Liver (tissue), 9 donors: ENCODE data around the gene VWA5B1. TPM values are rescaled to one million over a fixed set of nuclear protein-coding genes. Genes with fewer than 3 reads are reported as not detected.

Experiments
- DNase-seq: peaks from one replicate; pipeline ENCODE4 v3.0.0-alpha.2; 2017; ENCODE audit warnings: low spot score
- H3K27ac ChIP-seq, 2 donors: one replicate each; pipeline ENCODE4 v1.7.0; 2013; ENCODE audit warnings: inconsistent platforms in 2 of 2, low read length in 2 of 2, control low read depth in 1 of 2, low read depth in 1 of 2, mild to moderate bottlenecking in 1 of 2
- H3K27me3 ChIP-seq, 4 donors: one replicate each; pipeline versions ENCODE4 v1.6.1 to v1.7.0; 2013; ENCODE audit warnings: low read length in 3 of 4, inconsistent platforms in 1 of 4, mild to moderate bottlenecking in 1 of 4, moderate library complexity in 1 of 4; ENCODE audit not compliant: control insufficient read depth in 4 of 4, insufficient read depth in 4 of 4
- H3K36me3 ChIP-seq, 4 donors: one replicate each; pipeline versions ENCODE4 v1.6.1 to v1.7.0; 2013; ENCODE audit warnings: low read length in 3 of 4, mild to moderate bottlenecking in 3 of 4, low read depth in 1 of 4, moderate library complexity in 1 of 4; ENCODE audit not compliant: control insufficient read depth in 4 of 4, insufficient read depth in 3 of 4
- H3K4me1 ChIP-seq, 4 donors: one replicate each; pipeline versions ENCODE4 v1.6.1 to v1.7.0; 2013; ENCODE audit warnings: low read length in 3 of 4, mild to moderate bottlenecking in 3 of 4, moderate library complexity in 1 of 4; ENCODE audit not compliant: control insufficient read depth in 4 of 4, insufficient read depth in 4 of 4
- H3K4me3 ChIP-seq, 3 donors: one replicate each; pipeline versions ENCODE4 v1.6.1 to v1.7.0; 2013; ENCODE audit warnings: low read length in 3 of 3, control low read depth in 1 of 3, low read depth in 1 of 3, mild to moderate bottlenecking in 1 of 3
- H3K9ac ChIP-seq, 2 donors: one replicate each; pipeline ENCODE4 v1.7.0; 2013; ENCODE audit warnings: low read length in 2 of 2, mild to moderate bottlenecking in 2 of 2, moderate library complexity in 2 of 2, control low read depth in 1 of 2, low read depth in 1 of 2
- H3K9me3 ChIP-seq, 4 donors: one replicate each; pipeline versions ENCODE4 v1.6.1 to v1.7.0; 2013; ENCODE audit warnings: low read length in 3 of 4; ENCODE audit not compliant: control insufficient read depth in 4 of 4
- EGR1 ChIP-seq, 2 donors: IDR thresholded peaks; 2 replicates each; pipeline ENCODE4 v1.6.1; 2016 to 2018; ENCODE audit warnings: antibody characterized with exemption in 2 of 2, low read depth in 2 of 2
- FOXA1 ChIP-seq: IDR thresholded peaks from 2 replicates; pipeline ENCODE4 v1.6.1; 2016; ENCODE audit warnings: antibody characterized with exemption
- FOXA2 ChIP-seq: IDR thresholded peaks from 2 replicates; pipeline ENCODE4 v1.6.1; 2016; ENCODE audit warnings: antibody characterized with exemption
- GABPA ChIP-seq, 2 donors: IDR thresholded peaks in 1 of 2; conservative IDR thresholded peaks in 1 of 2; 2 replicates each; pipeline ENCODE4 v1.6.1; 2016; ENCODE audit warnings: antibody characterized with exemption in 2 of 2, mild to moderate bottlenecking in 1 of 2, moderate library complexity in 1 of 2
- HNF4A ChIP-seq, 2 donors: conservative IDR thresholded peaks; 2 replicates each; pipeline ENCODE4 v1.6.1; 2016; ENCODE audit warnings: antibody characterized with exemption in 2 of 2, mild to moderate bottlenecking in 2 of 2
- HNF4G ChIP-seq: IDR thresholded peaks from 2 replicates; pipeline ENCODE4 v1.6.1; 2016; ENCODE audit warnings: antibody characterized with exemption
- JUND ChIP-seq, 2 donors: IDR thresholded peaks; 2 replicates each; pipeline ENCODE4 v1.6.1; 2016; ENCODE audit warnings: antibody characterized with exemption in 2 of 2
- NR2F2 ChIP-seq: IDR thresholded peaks from 2 replicates; pipeline ENCODE4 v1.6.1; 2016; ENCODE audit warnings: antibody characterized with exemption
- RAD21 ChIP-seq, 2 donors: IDR thresholded peaks; 2 replicates each; pipeline ENCODE4 v1.6.1; 2016; ENCODE audit warnings: antibody characterized with exemption in 2 of 2, mild to moderate bottlenecking in 2 of 2
- RXRA ChIP-seq, 2 donors: IDR thresholded peaks; 2 replicates each; pipeline ENCODE4 v1.6.1; 2017 to 2018; ENCODE audit warnings: antibody characterized with exemption in 2 of 2, mild to moderate bottlenecking in 1 of 2
- SP1 ChIP-seq: IDR thresholded peaks from 2 replicates; pipeline ENCODE4 v1.6.1; 2018; ENCODE audit warnings: antibody characterized with exemption, mild to moderate bottlenecking
- TAF1 ChIP-seq: conservative IDR thresholded peaks from 2 replicates; pipeline ENCODE4 v1.6.1; 2016; ENCODE audit warnings: antibody characterized with exemption, mild to moderate bottlenecking
- YY1 ChIP-seq: IDR thresholded peaks from 2 replicates; pipeline ENCODE4 v1.6.1; 2016; ENCODE audit warnings: antibody characterized with exemption, mild to moderate bottlenecking
- WGBS: extraction: QIAGEN DNeasy Blood & Tissue Kit; methylation state at CpG from one replicate; pipeline ENCODE4 v1.1.7; 2013; 5-methylcytosine and 5-hydroxymethylcytosine counted together
- polyA plus RNA-seq, 2 donors: library from polyadenylated mRNA; stranded (reverse) in 1 of 2; unstranded in 1 of 2; fragments of 200-250 nt in 1 of 2; fragments of >200 nt in 1 of 2; fragmentation: Nextera tagmentation in 1 of 2; extraction: Ambion mirVana in 1 of 2; gene quantifications; one replicate each; pipeline versions ENCODE4 v1.2.1 to v1.2.3, GENCODE V29; 2013 to 2015
- total RNA-seq, 2 donors: library from RNA; depleted of rRNA; stranded (reverse); fragments of >200 nt; gene quantifications; one replicate each; pipeline ENCODE4 v1.2.3, GENCODE V29; 2014
- TF ChIP-seq, protein P1 (sequence below): IDR thresholded peaks from 2 replicates; pipeline ENCODE4 v1.6.1; 2016; ENCODE audit warnings: antibody characterized with exemption, mild to moderate bottlenecking
- TF ChIP-seq, protein P2 (sequence below): IDR thresholded peaks from 2 replicates; pipeline ENCODE4 v1.6.1; 2016; ENCODE audit warnings: antibody characterized with exemption
- TF ChIP-seq, protein P3 (sequence below): IDR thresholded peaks from 2 replicates; pipeline ENCODE4 v1.6.1; 2016; ENCODE audit warnings: antibody characterized with exemption
- TF ChIP-seq, protein P4 (sequence below): IDR thresholded peaks from 2 replicates; pipeline ENCODE4 v1.6.1; 2016; ENCODE audit warnings: antibody characterized with exemption
- TF ChIP-seq, protein P5 (sequence below): fragments of 150-350 bp; IDR thresholded peaks from 2 replicates; pipeline ENCODE4 v1.5.1; 2017; ENCODE audit warnings: improper control_type of control experiment, low read depth, low read length; ENCODE audit not compliant: missing input control
- donor health status: healthy.
- donor health status: healthy.
- donor health status: healthy.
- donor health status: healthy.
- donor health status: healthy.

VWA5B1 gene
- total and polyA plus RNA-seq, 4 donors: not detected

DNA sequence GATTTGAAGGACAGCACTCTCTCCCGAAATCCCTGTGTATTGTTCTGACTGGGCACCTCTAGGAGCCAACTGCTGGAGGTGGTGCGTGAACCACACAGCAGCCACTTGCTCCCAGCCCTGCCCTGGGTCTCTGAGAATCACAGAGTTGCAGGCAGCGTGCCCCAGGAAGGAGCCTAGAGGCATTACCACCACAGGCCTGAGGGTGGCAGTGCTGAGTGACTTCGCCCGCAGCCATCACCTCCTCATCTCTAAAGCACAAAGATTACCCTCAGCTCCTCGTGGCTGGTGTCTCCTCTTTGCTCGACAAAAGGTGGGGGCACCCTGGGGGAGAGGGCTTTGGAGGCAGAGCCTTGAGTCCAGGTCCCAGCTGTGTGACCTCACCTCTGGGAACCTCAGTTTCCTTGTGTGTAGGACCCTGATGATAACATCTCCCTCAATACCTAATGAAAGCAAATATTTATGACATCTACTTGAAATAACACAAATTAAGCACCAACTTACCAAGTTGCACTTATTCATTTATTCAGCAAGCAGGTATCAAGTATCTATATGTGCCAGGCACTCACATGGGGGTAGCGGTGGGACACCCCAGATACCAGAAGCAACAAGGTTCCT lies 86.3 kb downstream of the VWA5B1 start:
- 19% methylated on average over 8 of the region's 8 CpGs for WGBS

DNA sequence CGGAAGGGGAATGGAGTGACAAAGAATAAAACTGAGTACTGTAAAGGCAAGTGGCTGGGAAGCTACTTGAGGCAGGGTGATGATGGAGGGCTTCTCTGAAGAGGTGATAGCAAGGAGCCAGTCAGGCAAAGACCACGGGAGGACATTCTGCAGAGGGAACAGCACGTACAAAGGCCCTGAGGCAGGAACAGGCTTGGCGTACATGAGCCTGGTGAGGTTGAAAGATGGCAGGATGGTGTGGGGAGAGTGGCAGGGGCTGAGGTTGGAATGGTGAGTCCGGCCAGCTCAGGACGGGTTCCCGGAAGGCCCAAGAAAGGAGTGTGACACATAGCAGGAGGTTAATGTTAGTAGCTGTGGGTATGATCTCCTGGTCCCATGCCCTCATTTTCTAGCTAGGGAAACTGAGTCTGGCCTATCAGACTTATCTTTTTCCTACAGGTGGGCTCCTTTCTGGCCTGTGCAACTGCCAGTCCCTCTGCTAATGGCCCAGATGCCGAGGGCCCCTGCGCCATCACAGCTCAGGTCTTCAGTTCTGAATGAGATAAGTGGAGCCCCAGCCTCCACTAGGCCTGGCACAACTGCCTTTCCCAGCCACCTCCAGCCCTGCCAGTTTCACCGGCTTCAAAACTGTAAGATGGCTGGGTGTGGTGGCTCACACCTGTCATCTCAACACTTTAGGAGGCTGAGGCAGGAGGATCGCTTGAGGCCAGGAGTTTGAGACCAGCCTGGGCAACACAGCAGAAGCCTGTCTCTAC lies 87.0 kb downstream of the VWA5B1 start:
- no peak overlapping the region for H3K9ac ChIP-seq
- 92% methylated on average over 11 of the region's 11 CpGs for WGBS
- DNase-seq: no peak
- no peaks in the 10 kb centered on the region for H3K9me3 ChIP-seq
- no peak overlapping the region for H3K27ac ChIP-seq
- no peak for TF ChIP-seq RAD21 (IDR thresholded peaks at IDR 0.05)
- no peak for TF ChIP-seq SP1
- no peak for TF ChIP-seq HNF4G
- TF ChIP-seq YY1: no peak
- TF ChIP-seq FOXA1: no peak
- TF ChIP-seq, protein P1, sequence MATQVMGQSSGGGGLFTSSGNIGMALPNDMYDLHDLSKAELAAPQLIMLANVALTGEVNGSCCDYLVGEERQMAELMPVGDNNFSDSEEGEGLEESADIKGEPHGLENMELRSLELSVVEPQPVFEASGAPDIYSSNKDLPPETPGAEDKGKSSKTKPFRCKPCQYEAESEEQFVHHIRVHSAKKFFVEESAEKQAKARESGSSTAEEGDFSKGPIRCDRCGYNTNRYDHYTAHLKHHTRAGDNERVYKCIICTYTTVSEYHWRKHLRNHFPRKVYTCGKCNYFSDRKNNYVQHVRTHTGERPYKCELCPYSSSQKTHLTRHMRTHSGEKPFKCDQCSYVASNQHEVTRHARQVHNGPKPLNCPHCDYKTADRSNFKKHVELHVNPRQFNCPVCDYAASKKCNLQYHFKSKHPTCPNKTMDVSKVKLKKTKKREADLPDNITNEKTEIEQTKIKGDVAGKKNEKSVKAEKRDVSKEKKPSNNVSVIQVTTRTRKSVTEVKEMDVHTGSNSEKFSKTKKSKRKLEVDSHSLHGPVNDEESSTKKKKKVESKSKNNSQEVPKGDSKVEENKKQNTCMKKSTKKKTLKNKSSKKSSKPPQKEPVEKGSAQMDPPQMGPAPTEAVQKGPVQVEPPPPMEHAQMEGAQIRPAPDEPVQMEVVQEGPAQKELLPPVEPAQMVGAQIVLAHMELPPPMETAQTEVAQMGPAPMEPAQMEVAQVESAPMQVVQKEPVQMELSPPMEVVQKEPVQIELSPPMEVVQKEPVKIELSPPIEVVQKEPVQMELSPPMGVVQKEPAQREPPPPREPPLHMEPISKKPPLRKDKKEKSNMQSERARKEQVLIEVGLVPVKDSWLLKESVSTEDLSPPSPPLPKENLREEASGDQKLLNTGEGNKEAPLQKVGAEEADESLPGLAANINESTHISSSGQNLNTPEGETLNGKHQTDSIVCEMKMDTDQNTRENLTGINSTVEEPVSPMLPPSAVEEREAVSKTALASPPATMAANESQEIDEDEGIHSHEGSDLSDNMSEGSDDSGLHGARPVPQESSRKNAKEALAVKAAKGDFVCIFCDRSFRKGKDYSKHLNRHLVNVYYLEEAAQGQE: no peak
- no peak for TF ChIP-seq FOXA2
- TF ChIP-seq GABPA (IDR thresholded peaks at IDR 0.05 in 1 of 2, conservative IDR thresholded peaks at IDR 0.05 in 1 of 2): no peak
- no peak for TF ChIP-seq TAF1
- TF ChIP-seq, protein P2, sequence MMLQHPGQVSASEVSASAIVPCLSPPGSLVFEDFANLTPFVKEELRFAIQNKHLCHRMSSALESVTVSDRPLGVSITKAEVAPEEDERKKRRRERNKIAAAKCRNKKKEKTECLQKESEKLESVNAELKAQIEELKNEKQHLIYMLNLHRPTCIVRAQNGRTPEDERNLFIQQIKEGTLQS: no peak
- TF ChIP-seq NR2F2: no peak
- TF ChIP-seq, protein P3, sequence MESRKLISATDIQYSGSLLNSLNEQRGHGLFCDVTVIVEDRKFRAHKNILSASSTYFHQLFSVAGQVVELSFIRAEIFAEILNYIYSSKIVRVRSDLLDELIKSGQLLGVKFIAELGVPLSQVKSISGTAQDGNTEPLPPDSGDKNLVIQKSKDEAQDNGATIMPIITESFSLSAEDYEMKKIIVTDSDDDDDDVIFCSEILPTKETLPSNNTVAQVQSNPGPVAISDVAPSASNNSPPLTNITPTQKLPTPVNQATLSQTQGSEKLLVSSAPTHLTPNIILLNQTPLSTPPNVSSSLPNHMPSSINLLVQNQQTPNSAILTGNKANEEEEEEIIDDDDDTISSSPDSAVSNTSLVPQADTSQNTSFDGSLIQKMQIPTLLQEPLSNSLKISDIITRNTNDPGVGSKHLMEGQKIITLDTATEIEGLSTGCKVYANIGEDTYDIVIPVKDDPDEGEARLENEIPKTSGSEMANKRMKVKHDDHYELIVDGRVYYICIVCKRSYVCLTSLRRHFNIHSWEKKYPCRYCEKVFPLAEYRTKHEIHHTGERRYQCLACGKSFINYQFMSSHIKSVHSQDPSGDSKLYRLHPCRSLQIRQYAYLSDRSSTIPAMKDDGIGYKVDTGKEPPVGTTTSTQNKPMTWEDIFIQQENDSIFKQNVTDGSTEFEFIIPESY: no peak
- TF ChIP-seq, protein P4, sequence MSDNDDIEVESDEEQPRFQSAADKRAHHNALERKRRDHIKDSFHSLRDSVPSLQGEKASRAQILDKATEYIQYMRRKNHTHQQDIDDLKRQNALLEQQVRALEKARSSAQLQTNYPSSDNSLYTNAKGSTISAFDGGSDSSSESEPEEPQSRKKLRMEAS: no peak
- TF ChIP-seq, protein P5, sequence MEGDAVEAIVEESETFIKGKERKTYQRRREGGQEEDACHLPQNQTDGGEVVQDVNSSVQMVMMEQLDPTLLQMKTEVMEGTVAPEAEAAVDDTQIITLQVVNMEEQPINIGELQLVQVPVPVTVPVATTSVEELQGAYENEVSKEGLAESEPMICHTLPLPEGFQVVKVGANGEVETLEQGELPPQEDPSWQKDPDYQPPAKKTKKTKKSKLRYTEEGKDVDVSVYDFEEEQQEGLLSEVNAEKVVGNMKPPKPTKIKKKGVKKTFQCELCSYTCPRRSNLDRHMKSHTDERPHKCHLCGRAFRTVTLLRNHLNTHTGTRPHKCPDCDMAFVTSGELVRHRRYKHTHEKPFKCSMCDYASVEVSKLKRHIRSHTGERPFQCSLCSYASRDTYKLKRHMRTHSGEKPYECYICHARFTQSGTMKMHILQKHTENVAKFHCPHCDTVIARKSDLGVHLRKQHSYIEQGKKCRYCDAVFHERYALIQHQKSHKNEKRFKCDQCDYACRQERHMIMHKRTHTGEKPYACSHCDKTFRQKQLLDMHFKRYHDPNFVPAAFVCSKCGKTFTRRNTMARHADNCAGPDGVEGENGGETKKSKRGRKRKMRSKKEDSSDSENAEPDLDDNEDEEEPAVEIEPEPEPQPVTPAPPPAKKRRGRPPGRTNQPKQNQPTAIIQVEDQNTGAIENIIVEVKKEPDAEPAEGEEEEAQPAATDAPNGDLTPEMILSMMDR: no peak
- no peak for TF ChIP-seq HNF4A (conservative IDR thresholded peaks at IDR 0.05)
- TF ChIP-seq JUND (IDR thresholded peaks at IDR 0.05): no peak
- no peak for TF ChIP-seq EGR1 (IDR thresholded peaks at IDR 0.05; ENCODE audit: low read depth in 2 of 2)
- no peak for TF ChIP-seq RXRA (IDR thresholded peaks at IDR 0.05)
- no peaks in the 10 kb centered on the region for H3K4me1 ChIP-seq
- no peaks in the 10 kb centered on the region for H3K27me3 ChIP-seq
- no peaks in the 10 kb centered on the region for H3K36me3 ChIP-seq
- no peak overlapping the region for H3K4me3 ChIP-seq

More for the DNA sequence above, 86.3 kb downstream of the VWA5B1 start:
- DNase-seq: peak; percentile 60
- Histone ChIP-seq H3K4me3 (no peak overlapping the region), H3K27ac (no peak overlapping the region), H3K9ac (no peak overlapping the region), H3K9me3 (no peaks in the 10 kb centered on the region), H3K4me1 (no peaks in the 10 kb centered on the region), H3K36me3 (no peaks in the 10 kb centered on the region), H3K27me3 (no peaks in the 10 kb centered on the region)
- TF ChIP-seq, protein P5: peak; percentile 70
- TF ChIP-seq RXRA (IDR thresholded peaks at IDR 0.05): no peak
- peak; percentile 67 to 82 for TF ChIP-seq RAD21 (IDR thresholded peaks at IDR 0.05)
